Activated CD8-positive, alpha-beta T cell treated with anti-CD3 and anti-CD28 coated beads for 36 hours (primary cell): ENCODE data around the gene BTN3A1. TPM values are rescaled to one million over a fixed set of nuclear protein-coding genes. Genes with fewer than 3 reads are reported as not detected.

Experiments
- ATAC-seq: fragments of 200-7000 bp; cut with Tn5 transposase; one replicate; pipeline ENCODE4 v1.10.0; 2021; ENCODE audit warnings: mild to moderate bottlenecking, moderate library complexity
- CTCF ChIA-PET: fragments of 350-600 bp; sonication (Branson Sonifier 250); formaldehyde crosslinking; loops from one replicate; lab custom pipeline; 2021; ENCODE audit warnings: antibody characterized with exemption; lab: Charles Lee
- POLR2A ChIA-PET: fragments of 350-600 bp; sonication (Branson Sonifier 250); formaldehyde crosslinking; loops from one replicate; lab custom pipeline; 2021; ENCODE audit warnings: antibody characterized with exemption; lab: Charles Lee
- DNase-seq: peaks from one replicate; pipeline ENCODE4 v3.0.0-alpha.2; 2020
- H3K27ac Mint-ChIP-seq: one replicate; pipeline ENCODE4 v1.8.0; 2021; ENCODE audit warnings: mild to moderate bottlenecking, mixed read lengths
- H3K27me3 Mint-ChIP-seq: one replicate; pipeline ENCODE4 v1.8.0; 2021; ENCODE audit warnings: mixed read lengths
- H3K36me3 Mint-ChIP-seq: one replicate; pipeline ENCODE4 v1.8.0; 2021; ENCODE audit warnings: low read depth, mixed read lengths
- H3K4me1 Mint-ChIP-seq: one replicate; pipeline ENCODE4 v1.8.0; 2021; ENCODE audit warnings: low read depth, mixed read lengths
- H3K4me3 Mint-ChIP-seq: one replicate; pipeline ENCODE4 v1.8.0; 2021; ENCODE audit warnings: mild to moderate bottlenecking, moderate library complexity, mixed read lengths
- H3K9me3 Mint-ChIP-seq: one replicate; pipeline ENCODE4 v1.8.0; 2021; ENCODE audit warnings: mixed read lengths
- CTCF ChIP-seq: fragments of 200-600 bp; IDR thresholded peaks from one replicate; pipeline ENCODE4 v1.8.0; 2022; ENCODE audit warnings: antibody characterized with exemption, mild to moderate bottlenecking
- intact Hi-C: fragments of 100-400 bp; cut with micrococcal nuclease; formaldehyde crosslinking; loops from one replicate; pipeline ENCODE4 v1.10.0; 2022
- total RNA-seq, 2 experiments: library from RNA; stranded (reverse); gene quantifications; one replicate each; pipeline ENCODE4 v1.2.3, GENCODE V29; 2021

BTN3A1 gene
- total RNA-seq, 2 experiments from 2014 or later, result 32.7 to 34.0 TPM

- ATAC-seq (no peak), DNase-seq (no peak)
- ChIA-PET POLR2A (no interaction called here), CTCF (no interaction called here)
- intact Hi-C loops, result no loop called here
- TF ChIP-seq CTCF, result no peak
- no peaks in the 10 kb centered on the region for H3K27me3 Mint-ChIP-seq
- peak overlapping the region; percentile 53 for H3K27ac Mint-ChIP-seq
- no peaks in the 10 kb centered on the region for H3K9me3 Mint-ChIP-seq
- peaks cover 57% of the 10 kb centered on the region for H3K36me3 Mint-ChIP-seq
- H3K4me3 Mint-ChIP-seq, result no peak overlapping the region
- peaks cover 42% of the 10 kb centered on the region for H3K4me1 Mint-ChIP-seq
These were observed 7.0 kb downstream of the BTN3A1 start for GRCh38 chr6:26408828-26409730.

GRCh38 chr6:26411751-26412150, 9.7 kb downstream of the BTN3A1 start:
- intact Hi-C loops, result no loop called here
- CTCF ChIA-PET, result interaction anchor here (0.6 to 1.0 kb wide), 3 partner anchors 13 to 124 kb away, joined by 3 read pairs; no protein-coding TSS in a partner anchor
- H3K27me3 Mint-ChIP-seq, result no peaks in the 10 kb centered on the region
- TF ChIP-seq CTCF, result no peak
- H3K4me1 Mint-ChIP-seq, result peaks cover 20% of the 10 kb centered on the region
- H3K4me3 Mint-ChIP-seq, result no peak overlapping the region
- H3K36me3 Mint-ChIP-seq, result peaks cover 50% of the 10 kb centered on the region
- no peak for ATAC-seq
- no peak for DNase-seq
- POLR2A ChIA-PET, result no interaction called here
- H3K9me3 Mint-ChIP-seq, result peaks cover 3% of the 10 kb centered on the region
- H3K27ac Mint-ChIP-seq, result peak overlapping the region; percentile 23

GRCh38 chr6:26412228-26412627, 10.2 kb downstream of the BTN3A1 start:
- POLR2A ChIA-PET, result no interaction called here
- ATAC-seq (no peak), DNase-seq (no peak)
- H3K9me3 Mint-ChIP-seq, result peaks cover 8% of the 10 kb centered on the region
- CTCF ChIA-PET, result interaction anchor here (0.6 to 1.0 kb wide), 3 partner anchors 13 to 124 kb away, joined by 3 read pairs; no protein-coding TSS in a partner anchor
- H3K36me3 Mint-ChIP-seq, result peaks cover 46% of the 10 kb centered on the region
- H3K4me1 Mint-ChIP-seq, result peaks cover 15% of the 10 kb centered on the region
- H3K27me3 Mint-ChIP-seq, result no peaks in the 10 kb centered on the region
- no peak for TF ChIP-seq CTCF
- H3K27ac Mint-ChIP-seq, result no peak overlapping the region
- no peak overlapping the region for H3K4me3 Mint-ChIP-seq
- intact Hi-C loops, result no loop called here

GRCh38 chr6:26412954-26413353, 10.9 kb downstream of the BTN3A1 start:
- POLR2A ChIA-PET, result no interaction called here
- H3K27me3 Mint-ChIP-seq, result no peaks in the 10 kb centered on the region
- intact Hi-C loops, result no loop called here
- no peak overlapping the region for H3K27ac Mint-ChIP-seq
- CTCF ChIA-PET, result no interaction called here
- H3K9me3 Mint-ChIP-seq, result peaks cover 13% of the 10 kb centered on the region
- TF ChIP-seq CTCF, result no peak
- H3K4me1 Mint-ChIP-seq, result peaks cover 8% of the 10 kb centered on the region
- no peak overlapping the region for H3K4me3 Mint-ChIP-seq
- H3K36me3 Mint-ChIP-seq, result peaks cover 48% of the 10 kb centered on the region
- ATAC-seq (no peak), DNase-seq (no peak)

- Mint-ChIP-seq H3K9me3 (peaks cover 21% of the 10 kb centered on the region), H3K27me3 (no peaks in the 10 kb centered on the region), H3K4me3 (no peak overlapping the region), H3K4me1 (peaks cover 2% of the 10 kb centered on the region), H3K27ac (no peak overlapping the region), H3K36me3 (peaks cover 51% of the 10 kb centered on the region)
- ATAC-seq (no peak), DNase-seq (no peak)
- CTCF ChIA-PET, result interaction anchor here (0.6 kb wide), 1 partner anchor 181 kb away, joined by 3 read pairs; no protein-coding TSS in a partner anchor
- no peak for TF ChIP-seq CTCF
- POLR2A ChIA-PET, result interaction anchor here (0.6 kb wide), 1 partner anchor 45 kb away, joined by 3 read pairs; no protein-coding TSS in a partner anchor
- intact Hi-C loops, result no loop called here
These were observed 12.2 kb downstream of the BTN3A1 start for GRCh38 chr6:26414281-26414680.
